Raji (cell line): ENCODE data around the gene IL25.
A peak's percentile ranks its signal among the peaks of the same experiment; 100 is the strongest.

Source experiments
- POLR2A ChIP-seq: IDR thresholded peaks from 2 replicates; pipeline ENCODE4 v1.6.1; 2011; ENCODE audit warnings: low read depth, low read length, control low read depth; ENCODE audit not compliant: insufficient read depth

Gene IL25

DNA sequence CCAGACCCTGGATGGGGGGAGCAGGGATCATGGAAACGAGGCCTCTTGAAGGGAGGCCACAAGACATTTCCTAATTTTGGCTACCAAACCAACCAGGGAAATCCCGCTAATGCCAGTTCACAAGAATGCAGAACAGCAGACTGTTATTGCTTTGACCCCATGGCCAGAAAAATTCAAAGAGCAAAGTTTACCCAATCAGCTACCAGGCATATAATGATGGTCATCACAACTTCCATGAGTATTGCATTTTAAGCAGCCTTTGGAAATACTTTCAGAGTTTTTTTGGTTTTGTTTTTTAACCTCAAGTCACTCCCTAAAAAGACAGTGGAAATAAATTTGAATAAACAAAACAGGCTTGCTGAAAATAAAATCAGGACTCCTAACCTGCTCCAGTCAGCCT is at the start of gene IL25:
IL25 (plus strand) TSS at position 301 of the 400 bp plus-strand sequence.
- no peak for TF ChIP-seq POLR2A

GRCh38 chr14:23323838-23324454 is 48.7 kb upstream of the IL25 start:
- TF ChIP-seq POLR2A: no peak

- no peak for TF ChIP-seq POLR2A
These were observed 48.2 kb upstream of the IL25 start for GRCh38 chr14:23324455-23324846.

DNA sequence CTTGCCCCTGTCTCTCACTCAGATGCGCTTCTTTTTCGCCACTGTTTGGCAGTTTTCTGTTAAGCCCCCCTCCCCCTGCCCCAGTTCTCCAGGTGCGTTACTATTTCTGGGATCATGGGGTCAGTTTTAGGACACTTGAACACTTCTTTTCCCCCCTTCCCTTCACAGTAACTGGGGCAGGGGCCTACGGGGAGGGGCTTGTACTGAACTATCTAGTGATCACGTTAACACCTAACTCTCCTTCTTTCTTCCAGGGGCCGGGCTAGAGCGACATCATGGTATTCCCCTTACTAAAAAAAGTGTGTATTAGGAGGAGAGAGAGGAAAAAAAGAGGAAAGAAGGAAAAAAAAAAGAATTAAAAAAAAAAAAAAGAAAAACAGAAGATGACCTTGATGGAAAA is 47.6 kb upstream of the IL25 start:
- TF ChIP-seq POLR2A: no peak

- peak; percentile 33; the same call in 1 of the 2 replicates for TF ChIP-seq POLR2A
These were observed 45.9 kb upstream of the IL25 start for GRCh38 chr14:23326491-23327332.

DNA sequence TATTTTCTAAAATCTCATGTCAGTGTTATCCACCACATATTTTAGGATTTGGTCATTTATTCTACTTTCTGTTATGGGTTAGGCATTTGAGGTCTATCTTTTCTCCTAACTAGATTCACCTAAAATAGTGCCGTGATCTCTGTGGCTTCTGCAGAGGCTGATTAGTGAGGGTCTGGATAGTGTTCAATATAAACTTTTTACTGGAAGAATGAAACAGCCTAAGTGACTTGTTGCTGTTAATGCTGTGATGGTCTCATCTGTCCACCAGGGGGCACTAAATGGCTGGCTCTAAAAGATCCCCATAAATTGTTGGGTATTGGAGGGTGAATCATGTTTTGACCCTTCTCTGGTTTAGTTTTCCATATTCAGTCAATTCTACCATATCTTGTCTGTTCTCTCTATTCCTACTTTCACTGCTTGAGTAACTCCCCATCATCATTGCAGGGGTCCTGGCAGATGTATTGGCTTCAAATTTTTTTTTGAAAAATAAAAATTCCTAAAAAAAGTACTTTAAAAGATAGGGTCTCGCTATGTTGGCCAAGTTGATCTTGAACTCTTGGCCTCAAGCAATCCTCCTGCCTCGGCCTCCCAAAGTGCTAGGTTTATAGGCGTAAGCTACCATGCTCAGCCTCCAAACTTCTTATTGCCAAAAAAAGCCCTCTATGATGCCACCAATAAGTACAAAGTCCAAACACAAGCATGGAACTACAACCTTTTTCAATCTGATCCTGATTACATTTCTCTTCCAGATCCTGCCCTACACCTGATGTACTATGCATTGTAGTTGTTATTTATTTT is 44.5 kb upstream of the IL25 start:
- TF ChIP-seq POLR2A: no peak

DNA sequence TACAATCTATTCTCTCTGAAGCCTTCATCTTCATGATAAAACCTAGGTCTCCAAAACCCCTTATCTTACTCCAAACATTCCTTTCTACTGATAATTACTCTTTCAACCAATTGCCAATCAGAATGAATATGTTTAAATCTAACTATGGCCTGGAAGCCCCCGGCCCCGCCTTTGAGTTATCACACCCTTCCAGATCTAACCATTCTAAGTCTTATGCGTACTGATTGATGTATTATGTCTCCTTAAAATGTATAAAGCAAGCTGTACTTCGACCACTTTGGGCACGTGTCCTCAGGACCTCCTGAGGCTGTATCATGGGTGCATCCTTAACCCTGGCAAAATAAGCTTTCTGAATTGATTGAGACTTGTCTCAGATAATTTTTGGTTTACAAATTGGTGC is 37.0 kb upstream of the IL25 start:
- TF ChIP-seq POLR2A: no peak

DNA sequence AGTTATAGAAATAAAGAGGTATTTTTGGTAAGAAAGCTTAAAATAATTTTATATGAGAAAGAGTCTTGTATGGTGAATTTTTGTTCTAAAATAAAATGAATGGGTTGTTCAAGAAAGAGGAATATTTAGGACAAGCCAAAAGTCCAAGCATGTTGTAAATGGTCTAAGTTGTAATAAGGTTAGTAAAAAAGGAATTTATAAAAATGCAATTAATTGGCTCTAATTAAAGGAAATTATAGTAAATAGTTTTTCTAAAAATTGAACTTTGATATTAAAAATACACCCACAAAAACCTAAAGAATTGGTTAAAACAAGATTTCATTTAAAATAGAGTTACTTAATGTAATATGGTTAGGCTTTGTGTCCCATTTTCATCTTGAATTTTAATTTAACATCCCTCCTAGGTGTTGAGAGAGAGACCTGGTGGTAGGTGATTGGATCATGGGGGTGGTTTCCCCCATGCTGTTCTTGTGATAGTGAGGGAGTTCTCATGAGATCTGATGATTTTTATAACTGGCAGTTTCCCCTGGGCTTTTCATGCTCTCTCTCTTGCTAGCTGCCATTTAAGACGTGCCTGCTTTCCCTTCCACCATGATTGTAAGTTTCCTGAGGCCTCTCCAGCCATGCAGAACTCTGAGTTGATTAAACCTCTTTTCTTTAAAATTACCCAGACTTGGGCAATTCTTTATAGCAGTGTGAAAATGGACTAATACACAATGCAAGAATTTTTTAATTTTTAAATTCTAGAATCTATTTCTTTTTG is 32.9 kb upstream of the IL25 start:
- no peak for TF ChIP-seq POLR2A

DNA sequence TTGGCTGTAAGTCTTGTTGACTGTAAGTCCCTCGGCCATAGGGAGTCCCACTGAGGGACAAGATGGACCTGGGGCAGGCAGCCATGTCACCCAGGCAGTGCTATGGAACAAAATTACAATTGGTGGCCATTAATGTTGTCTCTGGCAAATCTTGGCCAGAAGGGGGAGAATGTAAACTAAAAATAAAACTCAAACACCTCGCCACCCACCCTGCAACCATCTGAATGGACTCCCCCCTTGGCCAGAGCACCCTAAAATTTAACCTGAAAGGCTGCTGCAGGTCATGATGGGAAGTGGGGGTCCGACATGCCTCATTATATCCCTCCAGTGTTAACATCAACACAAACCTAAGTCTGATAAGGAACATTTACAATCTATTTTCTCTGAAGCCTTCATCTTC is 28.1 kb upstream of the IL25 start:
- no peak for TF ChIP-seq POLR2A

- TF ChIP-seq POLR2A: no peak
These were observed 26.5 kb upstream of the IL25 start for GRCh38 chr14:23345987-23346692.

DNA sequence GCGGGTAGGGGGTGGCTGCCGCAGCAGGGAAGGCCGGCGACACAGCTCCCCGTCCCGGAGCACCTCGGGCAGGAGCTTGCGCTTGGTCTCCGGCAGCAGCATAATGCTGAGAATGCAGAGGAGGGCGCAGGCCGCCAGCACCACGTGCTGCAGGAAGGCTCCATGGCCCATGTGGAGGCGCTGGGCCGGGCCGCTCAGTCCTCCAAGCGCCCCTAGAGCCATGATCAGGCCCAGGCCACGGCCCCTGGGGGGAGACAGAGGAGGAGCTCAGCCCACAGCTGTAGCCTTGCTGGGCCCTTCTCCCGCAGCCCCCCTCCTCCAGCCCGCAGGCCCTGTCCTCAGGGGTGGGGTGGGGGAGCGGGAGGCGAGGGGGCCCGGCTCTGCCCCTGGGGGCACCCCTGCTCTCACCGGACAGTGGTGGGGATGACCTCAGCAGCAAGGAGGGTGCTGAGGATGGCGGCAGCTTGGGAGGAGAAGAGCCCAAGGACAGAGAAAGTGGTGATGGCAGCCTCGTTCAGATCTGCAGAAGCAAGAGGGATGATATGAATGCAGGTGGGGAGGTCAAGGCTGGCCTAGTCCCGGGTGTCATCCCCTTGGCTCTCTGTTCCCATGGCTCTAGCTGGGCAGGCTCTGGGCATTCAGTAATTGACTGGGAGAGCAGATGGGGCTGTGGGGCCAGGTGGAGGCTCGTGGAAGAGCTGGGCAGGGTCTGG is 25.8 kb upstream of the IL25 start:
- TF ChIP-seq POLR2A: no peak

DNA sequence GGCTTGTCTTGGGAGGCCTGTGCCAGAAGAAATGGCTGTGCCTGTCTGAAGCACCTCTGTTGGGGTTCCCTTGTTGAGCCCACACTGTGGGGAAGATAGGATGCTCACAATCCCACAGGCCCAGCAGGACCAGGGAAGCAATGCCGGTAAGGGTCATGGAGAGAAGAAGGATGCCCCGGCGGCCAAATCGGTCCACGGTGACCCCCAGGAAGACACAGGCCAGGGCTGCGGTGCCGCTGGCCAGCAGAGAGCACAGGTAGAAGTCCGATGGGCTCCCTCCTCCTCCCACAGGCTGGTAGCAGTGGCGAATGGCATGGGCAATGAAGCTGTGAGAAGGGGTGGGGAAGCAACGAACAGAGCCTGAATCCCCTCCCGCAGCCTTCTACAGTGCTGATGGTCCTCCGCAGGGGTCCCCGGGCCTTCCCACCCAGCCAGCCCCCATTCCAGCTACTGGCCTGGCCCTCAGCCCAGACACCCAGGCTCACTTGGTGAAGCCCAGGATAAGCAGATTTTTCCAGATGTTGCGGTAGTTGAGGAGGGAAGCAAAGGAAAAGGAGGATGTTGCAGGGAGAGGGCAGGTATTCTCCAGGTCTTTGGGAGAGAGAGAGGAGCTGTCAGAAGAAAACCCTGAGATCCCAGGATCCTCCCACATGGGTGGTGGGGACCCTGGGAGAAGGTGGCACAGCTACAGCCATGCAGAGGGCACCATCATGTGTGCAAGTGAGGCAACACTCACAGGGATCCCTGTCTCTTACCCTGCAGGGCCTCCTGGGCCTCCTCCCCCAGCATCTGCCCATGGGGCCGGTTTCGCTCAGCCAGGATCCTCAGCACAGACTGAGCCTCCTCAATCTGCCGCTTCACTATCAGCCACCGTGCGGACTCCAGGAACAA is 25.0 kb upstream of the IL25 start:
- TF ChIP-seq POLR2A: no peak

DNA sequence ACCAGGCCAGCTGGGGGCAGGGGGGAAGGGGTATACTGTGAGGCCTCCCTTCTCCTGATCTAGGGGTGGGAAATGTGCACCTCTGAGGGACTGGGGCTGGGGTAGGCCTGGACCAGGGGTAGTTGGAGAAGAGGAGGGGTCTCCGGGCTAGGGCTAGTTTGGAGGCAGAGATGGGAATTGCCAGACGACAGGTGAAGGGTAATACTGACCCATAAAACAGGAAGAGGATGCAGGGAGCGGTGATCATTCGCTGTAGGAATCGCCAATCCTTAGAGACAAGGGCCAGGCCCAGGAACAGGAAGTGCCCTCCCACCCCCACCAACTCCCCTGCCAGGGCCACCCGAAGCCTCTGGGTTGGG is 24.3 kb upstream of the IL25 start:
- no peak for TF ChIP-seq POLR2A
